ENCODE measurements around the gene TM6SF1.

DNA sequence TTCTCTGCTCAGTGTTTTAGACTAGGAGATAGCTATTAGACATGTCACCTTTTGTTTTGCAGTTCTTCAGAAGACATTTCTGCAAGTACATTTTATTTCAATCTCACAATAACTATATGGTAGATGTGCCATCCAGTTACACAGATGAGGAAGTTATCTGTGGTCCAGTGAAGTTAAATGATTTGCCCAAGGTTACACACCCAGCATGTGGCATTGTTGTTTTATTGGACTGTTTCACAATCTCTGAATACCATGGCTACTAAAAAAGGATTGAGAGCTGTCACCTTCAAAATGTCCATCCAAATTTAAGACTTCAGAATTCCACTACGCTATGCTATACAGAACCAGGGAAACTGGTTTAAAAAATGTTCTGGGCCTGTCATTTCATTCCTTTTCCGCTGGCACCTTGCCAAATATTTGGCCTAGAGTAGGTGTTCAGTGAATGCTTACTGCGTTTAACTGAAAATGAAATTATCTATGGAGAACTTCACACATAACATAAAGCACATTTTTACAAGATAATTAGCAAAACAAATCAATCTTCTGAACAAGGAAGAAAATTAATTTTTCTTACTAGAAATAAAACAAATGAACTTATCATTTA, 20.2 kb downstream of the TM6SF1 start:
- TF ChIP-seq, protein P1, sequence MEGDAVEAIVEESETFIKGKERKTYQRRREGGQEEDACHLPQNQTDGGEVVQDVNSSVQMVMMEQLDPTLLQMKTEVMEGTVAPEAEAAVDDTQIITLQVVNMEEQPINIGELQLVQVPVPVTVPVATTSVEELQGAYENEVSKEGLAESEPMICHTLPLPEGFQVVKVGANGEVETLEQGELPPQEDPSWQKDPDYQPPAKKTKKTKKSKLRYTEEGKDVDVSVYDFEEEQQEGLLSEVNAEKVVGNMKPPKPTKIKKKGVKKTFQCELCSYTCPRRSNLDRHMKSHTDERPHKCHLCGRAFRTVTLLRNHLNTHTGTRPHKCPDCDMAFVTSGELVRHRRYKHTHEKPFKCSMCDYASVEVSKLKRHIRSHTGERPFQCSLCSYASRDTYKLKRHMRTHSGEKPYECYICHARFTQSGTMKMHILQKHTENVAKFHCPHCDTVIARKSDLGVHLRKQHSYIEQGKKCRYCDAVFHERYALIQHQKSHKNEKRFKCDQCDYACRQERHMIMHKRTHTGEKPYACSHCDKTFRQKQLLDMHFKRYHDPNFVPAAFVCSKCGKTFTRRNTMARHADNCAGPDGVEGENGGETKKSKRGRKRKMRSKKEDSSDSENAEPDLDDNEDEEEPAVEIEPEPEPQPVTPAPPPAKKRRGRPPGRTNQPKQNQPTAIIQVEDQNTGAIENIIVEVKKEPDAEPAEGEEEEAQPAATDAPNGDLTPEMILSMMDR (IDR thresholded peaks at IDR 0.05; ENCODE audit: insufficient read depth, low read length, poor library complexity, severe bottlenecking) = no peak
- no peak for TF ChIP-seq EZH2phosphoT487 (conservative IDR thresholded peaks at IDR 0.05; ENCODE audit: low read length)

Measured in SU-DHL-6 (cell line).